Mesenchymal stem cell (in vitro differentiated cells and primary cell): ENCODE data around the gene TCAIM.

Source experiments
- DNase-seq: peaks from one replicate; pipeline ENCODE4 v3.0.0-alpha.2; 2013
- H2AFZ ChIP-seq: one replicate; pipeline ENCODE4 v1.6.1; 2013; ENCODE audit warnings: low read depth, mild to moderate bottlenecking, control low read depth, inconsistent platforms, low read length, moderate library complexity
- H2AK5ac ChIP-seq: 2 replicates; pipeline ENCODE4 v1.6.1; 2013; ENCODE audit warnings: low read length, moderate library complexity, mild to moderate bottlenecking, inconsistent platforms; ENCODE audit not compliant: severe bottlenecking
- H2BK120ac ChIP-seq: one replicate; pipeline ENCODE4 v1.6.1; 2013; ENCODE audit warnings: low read depth, mild to moderate bottlenecking, inconsistent platforms, low read length, moderate library complexity
- H2BK12ac ChIP-seq, 2 experiments: one replicate each; pipeline ENCODE4 v1.6.1; 2013; ENCODE audit warnings: inconsistent platforms in 2 of 2, low read length in 2 of 2, mild to moderate bottlenecking in 2 of 2, moderate library complexity in 2 of 2, control low read depth in 1 of 2
- H2BK15ac ChIP-seq: one replicate; pipeline ENCODE4 v1.6.1; 2013; ENCODE audit warnings: mild to moderate bottlenecking, low read depth, inconsistent platforms; ENCODE audit not compliant: poor library complexity, severe bottlenecking
- H2BK5ac ChIP-seq: 2 replicates; pipeline ENCODE4 v1.6.1; 2013; ENCODE audit warnings: low read depth, mild to moderate bottlenecking, low read length, control low read depth, inconsistent platforms; ENCODE audit not compliant: poor library complexity, severe bottlenecking
- H3K14ac ChIP-seq, 2 experiments: one replicate each; pipeline ENCODE4 v1.6.1; 2013; ENCODE audit warnings: inconsistent platforms in 2 of 2, low read length in 2 of 2, control low read depth in 1 of 2, mild to moderate bottlenecking in 1 of 2, moderate library complexity in 1 of 2
- H3K18ac ChIP-seq, 2 experiments: one replicate each; pipeline ENCODE4 v1.6.1; 2013; ENCODE audit warnings: inconsistent platforms in 2 of 2, low read length in 2 of 2, control low read depth in 1 of 2, low read depth in 1 of 2, mild to moderate bottlenecking in 1 of 2
- H3K23ac ChIP-seq, 2 experiments: one replicate each; pipeline ENCODE4 v1.6.1; 2013; ENCODE audit warnings: inconsistent platforms in 2 of 2, low read length in 2 of 2, mild to moderate bottlenecking in 2 of 2, moderate library complexity in 2 of 2, control low read depth in 1 of 2
- H3K27ac ChIP-seq: 2 replicates; pipeline ENCODE4 v1.5.1; 2013; ENCODE audit warnings: mild to moderate bottlenecking, moderate library complexity, low read length, control low read depth, inconsistent platforms; ENCODE audit not compliant: poor library complexity, severe bottlenecking
- H3K27me3 ChIP-seq, 2 experiments: 2 replicates each; pipeline versions ENCODE4 v1.6.1 to v1.7.0; 2013; ENCODE audit warnings: low read length in 2 of 2, mild to moderate bottlenecking in 2 of 2, moderate library complexity in 2 of 2, control low read depth in 1 of 2, inconsistent platforms in 1 of 2; ENCODE audit not compliant: control insufficient read depth in 1 of 2, insufficient read depth in 1 of 2
- H3K36me3 ChIP-seq, 2 experiments: 2 replicates each; pipeline versions ENCODE4 v1.6.1 to v1.7.0; 2013; ENCODE audit warnings: low read length in 2 of 2, control low read depth in 1 of 2, inconsistent platforms in 1 of 2, low read depth in 1 of 2, mild to moderate bottlenecking in 1 of 2; ENCODE audit not compliant: insufficient read depth in 2 of 2, control insufficient read depth in 1 of 2
- H3K4ac ChIP-seq, 2 experiments: one replicate each; pipeline ENCODE4 v1.6.1; 2013; ENCODE audit warnings: inconsistent platforms in 2 of 2, low read length in 2 of 2, mild to moderate bottlenecking in 2 of 2, moderate library complexity in 2 of 2, control low read depth in 1 of 2, low read depth in 1 of 2
- H3K4me1 ChIP-seq: 2 replicates; pipeline ENCODE4 v1.6.1; 2013; ENCODE audit warnings: low read depth, low read length, control low read depth; ENCODE audit not compliant: control insufficient read depth, insufficient read depth
- H3K4me2 ChIP-seq: 2 replicates; pipeline ENCODE4 v1.6.1; 2013; ENCODE audit warnings: low read length, mild to moderate bottlenecking, inconsistent platforms; ENCODE audit not compliant: poor library complexity, severe bottlenecking
- H3K4me3 ChIP-seq, 2 experiments: 2 replicates each; pipeline versions ENCODE4 v1.5.1 to v1.7.0; 2013; ENCODE audit warnings: low read length in 2 of 2, mild to moderate bottlenecking in 2 of 2, control low read depth in 1 of 2, low read depth in 1 of 2; ENCODE audit not compliant: insufficient read depth in 1 of 2
- H3K79me1 ChIP-seq: replicated peaks from 2 replicates; pipeline ENCODE4 v1.6.1; 2013; ENCODE audit warnings: mild to moderate bottlenecking, control low read depth, low read length, inconsistent platforms; ENCODE audit not compliant: poor library complexity, severe bottlenecking
- H3K9ac ChIP-seq: 2 replicates; pipeline ENCODE4 v1.7.0; 2013; ENCODE audit warnings: mild to moderate bottlenecking, low read length, moderate library complexity
- H3K9me3 ChIP-seq: 2 replicates; pipeline ENCODE4 v1.7.0; 2013; ENCODE audit warnings: mild to moderate bottlenecking, low read length; ENCODE audit not compliant: control insufficient read depth
- H4K8ac ChIP-seq: one replicate; pipeline ENCODE4 v1.6.1; 2013; ENCODE audit warnings: inconsistent platforms, mild to moderate bottlenecking, low read length, moderate library complexity
- H4K91ac ChIP-seq: one replicate; pipeline ENCODE4 v1.6.1; 2013; ENCODE audit warnings: mild to moderate bottlenecking, low read length, inconsistent platforms
- WGBS: methylation state at CpG from one replicate; pipeline ENCODE4 v1.1.7; 2013; ENCODE audit warnings: mixed read lengths; 5-methylcytosine and 5-hydroxymethylcytosine counted together

TCAIM gene

DNA sequence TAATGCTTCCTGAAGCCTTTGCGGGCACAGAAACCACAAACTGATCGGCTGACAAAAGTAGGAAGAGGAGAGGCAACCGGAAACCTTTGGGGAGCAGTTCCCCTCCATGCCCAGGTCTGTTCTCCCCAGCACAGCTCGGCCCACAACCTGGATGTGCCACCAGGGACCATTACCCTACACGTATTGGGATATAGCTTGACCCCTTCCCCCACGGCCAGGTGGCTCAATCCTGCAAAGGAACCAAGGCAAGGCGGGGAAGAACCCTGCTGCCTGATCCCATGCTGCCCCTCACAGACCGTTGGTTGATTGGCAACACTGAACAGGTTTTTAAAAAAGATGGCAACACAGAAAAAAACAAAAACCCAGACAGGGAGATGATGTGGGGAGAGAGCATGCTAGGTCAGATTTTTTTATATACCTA, 19.7 kb upstream of the TCAIM start:
- H3K14ac ChIP-seq = no peak overlapping the region
- H3K9me3 ChIP-seq = no peaks in the 10 kb centered on the region
- H2AFZ ChIP-seq = no peak overlapping the region
- no peak overlapping the region for H3K18ac ChIP-seq
- no peak overlapping the region for H3K9ac ChIP-seq
- H2BK12ac ChIP-seq = no peak overlapping the region
- 77% methylated on average over 8 of the region's 8 CpGs for WGBS
- H3K4me1 ChIP-seq = no peaks in the 10 kb centered on the region
- no peak overlapping the region for H2BK120ac ChIP-seq
- no peak overlapping the region for H2BK15ac ChIP-seq
- H3K27ac ChIP-seq = no peak overlapping the region
- no peaks in the 10 kb centered on the region for H3K36me3 ChIP-seq
- DNase-seq = no peak
- H4K8ac ChIP-seq = peak overlapping the region; percentile 45
- H3K27me3 ChIP-seq = peaks cover 0 to 7% of the 10 kb centered on the region in 2 experiments
- H3K79me1 ChIP-seq = no peaks in the 10 kb centered on the region
- no peak overlapping the region for H3K4me2 ChIP-seq
- H4K91ac ChIP-seq = peak overlapping the region; percentile 50
- H2AK5ac ChIP-seq = no peak overlapping the region
- no peak overlapping the region for H3K4ac ChIP-seq
- H2BK5ac ChIP-seq = no peak overlapping the region
- H3K23ac ChIP-seq = no peak overlapping the region
- no peak overlapping the region for H3K4me3 ChIP-seq

DNA sequence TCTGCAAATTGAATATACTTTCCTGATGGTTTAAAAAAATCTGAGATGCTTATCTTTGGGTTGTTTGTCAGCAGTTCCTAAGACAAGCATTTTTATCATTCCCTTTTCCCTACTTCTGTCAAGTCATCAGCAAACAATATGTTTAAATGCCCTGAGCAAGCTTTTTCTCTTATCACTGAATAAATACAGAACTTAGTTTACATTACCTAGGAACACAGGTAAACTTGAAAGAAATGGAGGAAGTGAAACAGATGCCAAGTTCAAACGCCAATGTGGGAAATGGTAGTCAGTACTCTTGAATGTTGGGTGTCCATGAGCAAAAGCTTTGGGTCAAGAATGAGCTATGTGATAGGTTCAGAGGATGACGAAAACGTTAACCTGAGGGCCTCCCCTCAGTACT, 17.2 kb upstream of the TCAIM start:
- DNase-seq = no peak
- no peak overlapping the region for H3K23ac ChIP-seq
- no peak overlapping the region for H3K4me3 ChIP-seq
- no peak overlapping the region for H4K91ac ChIP-seq
- H3K4me2 ChIP-seq = no peak overlapping the region
- no peak overlapping the region for H3K14ac ChIP-seq
- no peak overlapping the region for H2BK15ac ChIP-seq
- no peak overlapping the region for H2AFZ ChIP-seq
- H3K36me3 ChIP-seq = no peaks in the 10 kb centered on the region
- H3K18ac ChIP-seq = no peak overlapping the region
- no peak overlapping the region for H3K4ac ChIP-seq
- no peaks in the 10 kb centered on the region for H3K4me1 ChIP-seq
- no peak overlapping the region for H2BK120ac ChIP-seq
- no peak overlapping the region for H2BK12ac ChIP-seq
- no peak overlapping the region for H3K9ac ChIP-seq
- H4K8ac ChIP-seq = no peak overlapping the region
- 100% methylated on average over 1 of the region's 3 CpGs for WGBS
- H2BK5ac ChIP-seq = no peak overlapping the region
- H2AK5ac ChIP-seq = no peak overlapping the region
- H3K27ac ChIP-seq = no peak overlapping the region
- H3K9me3 ChIP-seq = no peaks in the 10 kb centered on the region
- H3K79me1 ChIP-seq = no peaks in the 10 kb centered on the region
- peaks cover 0 to 7% of the 10 kb centered on the region in 2 experiments for H3K27me3 ChIP-seq

DNA sequence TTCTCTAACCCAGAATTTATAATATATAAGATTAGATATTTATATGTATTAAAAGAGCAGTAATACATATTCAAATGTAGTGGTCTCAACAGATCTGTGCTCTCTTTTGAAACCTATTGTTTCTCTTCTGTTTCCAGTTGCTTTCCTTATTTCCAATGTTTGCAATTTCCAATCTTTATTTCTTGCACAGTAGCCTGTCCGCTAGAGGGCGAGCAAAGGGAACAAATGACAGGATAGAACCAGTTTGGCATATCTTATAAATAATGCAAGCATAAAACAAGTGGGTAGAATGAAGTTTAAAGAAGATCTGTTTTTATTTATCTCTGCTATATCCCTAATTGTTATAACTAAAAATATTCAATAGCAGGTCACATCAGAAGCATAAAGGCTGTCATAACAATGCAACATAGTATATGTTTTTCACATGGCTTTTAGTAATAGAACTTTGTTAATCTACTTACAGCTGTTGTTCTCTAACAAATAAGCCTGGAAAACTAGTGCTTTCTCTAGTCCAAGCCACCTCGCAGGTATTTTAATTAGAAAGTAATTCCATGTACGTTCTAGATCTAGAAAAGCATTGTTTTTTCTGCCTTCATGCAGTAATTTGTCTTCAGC, 15.1 kb upstream of the TCAIM start:
- Histone ChIP-seq H3K79me1 (no peaks in the 10 kb centered on the region), H3K27ac (no peak overlapping the region), H3K4ac (no peak overlapping the region), H3K9ac (no peak overlapping the region), H2BK120ac (no peak overlapping the region), H2AFZ (no peak overlapping the region), H4K8ac (no peak overlapping the region), H3K27me3 (peaks cover 0 to 7% of the 10 kb centered on the region in 2 experiments), H4K91ac (no peak overlapping the region), H3K4me1 (no peaks in the 10 kb centered on the region), H3K23ac (no peak overlapping the region), H3K18ac (no peak overlapping the region), H3K9me3 (no peaks in the 10 kb centered on the region), H2AK5ac (no peak overlapping the region), H2BK15ac (no peak overlapping the region), H2BK12ac (no peak overlapping the region), H3K4me2 (no peak overlapping the region), H2BK5ac (no peak overlapping the region), H3K14ac (no peak overlapping the region), H3K4me3 (no peak overlapping the region), H3K36me3 (no peaks in the 10 kb centered on the region)
- DNase-seq = peak; percentile 71
- no CpG with 5 or more reads among the region's 4 CpGs for WGBS

DNA sequence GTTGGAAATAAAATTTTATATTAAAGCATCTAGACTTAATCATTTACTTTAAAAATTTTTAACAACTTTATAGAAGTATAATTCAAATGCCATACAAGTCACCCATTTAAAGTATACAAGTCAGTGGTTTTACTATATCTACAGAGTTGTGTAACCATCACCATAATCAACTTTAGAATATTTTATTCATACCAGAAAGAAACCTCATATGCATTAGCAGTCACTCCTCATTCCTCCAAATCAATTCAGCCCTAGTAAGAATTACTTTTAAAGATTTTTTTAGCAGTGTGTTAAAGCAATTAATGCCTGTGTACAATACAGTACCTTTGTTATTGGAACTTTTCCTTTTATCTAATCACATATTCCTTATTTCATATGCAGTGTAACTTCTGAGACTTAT, 14.0 kb upstream of the TCAIM start:
- no peak overlapping the region for H3K23ac ChIP-seq
- no peak overlapping the region for H2BK12ac ChIP-seq
- peaks cover 0 to 10% of the 10 kb centered on the region in 2 experiments for H3K27me3 ChIP-seq
- no peak overlapping the region for H2AFZ ChIP-seq
- H3K9ac ChIP-seq = no peak overlapping the region
- H3K14ac ChIP-seq = no peak overlapping the region
- H3K36me3 ChIP-seq = no peaks in the 10 kb centered on the region
- H4K91ac ChIP-seq = no peak overlapping the region
- H3K4me1 ChIP-seq = no peaks in the 10 kb centered on the region
- no peak overlapping the region for H3K18ac ChIP-seq
- no peak overlapping the region for H3K27ac ChIP-seq
- H3K4me2 ChIP-seq = no peak overlapping the region
- H2AK5ac ChIP-seq = no peak overlapping the region
- H3K4me3 ChIP-seq = no peak overlapping the region
- H3K9me3 ChIP-seq = no peaks in the 10 kb centered on the region
- no peak overlapping the region for H3K4ac ChIP-seq
- no peak overlapping the region for H2BK15ac ChIP-seq
- no peak for DNase-seq
- no peak overlapping the region for H2BK5ac ChIP-seq
- H2BK120ac ChIP-seq = no peak overlapping the region
- no peak overlapping the region for H4K8ac ChIP-seq
- H3K79me1 ChIP-seq = no peaks in the 10 kb centered on the region
